IMR-90 (cell line): ENCODE data around the gene ACTR3C. TPM values are rescaled to one million over a fixed set of nuclear protein-coding genes. Genes with fewer than 3 reads are reported as not detected.
"Not testable (repeated sequence)": the region's sequence is repeated elsewhere in the genome, so short reads cannot be mapped to it uniquely, and the experiment has no call there.

Experiments used
- ATAC-seq: fragments of 200-7000 bp; cut with Tn5 transposase; 2 replicates; pipeline ENCODE4 v1.9.1; 2020; ENCODE audit warnings: low read depth, mild to moderate bottlenecking, moderate library complexity
- BruUV-seq: library from RNA; stranded (reverse); fragments of 400-500 nt; replicated peaks from 2 replicates; lab custom pipeline; 2021; lab: Mats Ljungman, UMichigan
- CTCF ChIA-PET: fragments of 300-600 bp; formaldehyde crosslinking; extraction: SDS; loops from one replicate; lab custom pipeline; 2021; ENCODE audit warnings: antibody characterized with exemption; lab: Yijun Ruan, JAX
- POLR2A ChIA-PET: fragments of 300-600 bp; sonication (Branson Sonifier 250); formaldehyde crosslinking; loops from one replicate; lab custom pipeline; 2022; ENCODE audit warnings: antibody characterized with exemption; ENCODE audit not compliant: unreplicated experiment; lab: Charles Lee
- DNase-seq: peaks from one replicate; pipeline ENCODE4 v3.0.0; 2013
- H2AFZ ChIP-seq: replicated peaks from 2 replicates; pipeline ENCODE3; 2013; ENCODE audit warnings: low read length, mild to moderate bottlenecking; ENCODE audit not compliant: poor library complexity
- H2AK5ac ChIP-seq: 2 replicates; pipeline ENCODE4 v1.6.1; 2013; ENCODE audit warnings: low read depth, low read length, inconsistent platforms
- H2AK9ac ChIP-seq: replicated peaks from 2 replicates; pipeline ENCODE3; 2013; ENCODE audit warnings: mild to moderate bottlenecking, low read depth, low read length, moderate library complexity; ENCODE audit not compliant: poor library complexity
- H2BK120ac ChIP-seq: 2 replicates; pipeline ENCODE4 v1.6.1; 2013; ENCODE audit warnings: low read depth, low read length, inconsistent platforms
- H2BK15ac ChIP-seq: 3 replicates; pipeline ENCODE4 v1.6.1; 2013; ENCODE audit warnings: low read depth, low read length, inconsistent platforms
- H2BK20ac ChIP-seq: 2 replicates; pipeline ENCODE4 v1.6.1; 2013; ENCODE audit warnings: low read depth, mild to moderate bottlenecking, inconsistent platforms, low read length, moderate library complexity
- H2BK5ac ChIP-seq: 2 replicates; pipeline ENCODE4 v1.6.1; 2013; ENCODE audit warnings: mild to moderate bottlenecking, low read depth, low read length, inconsistent platforms; ENCODE audit not compliant: poor library complexity, severe bottlenecking
- H3K14ac ChIP-seq: replicated peaks from 2 replicates; pipeline ENCODE4 v1.6.1; 2013; ENCODE audit warnings: low read depth, low read length, inconsistent platforms
- H3K18ac ChIP-seq: 2 replicates; pipeline ENCODE4 v1.6.1; 2013; ENCODE audit warnings: low read depth, low read length, control low read depth
- H3K23ac ChIP-seq: 2 replicates; pipeline ENCODE4 v1.6.1; 2013; ENCODE audit warnings: low read depth, low read length, inconsistent platforms
- H3K27ac ChIP-seq: 2 replicates; pipeline ENCODE4 v1.5.1; 2013; ENCODE audit warnings: mild to moderate bottlenecking, control low read depth, low read length; ENCODE audit not compliant: insufficient read depth
- H3K27me3 ChIP-seq: 2 replicates; pipeline ENCODE4 v1.6.1; 2013; ENCODE audit warnings: low read length; ENCODE audit not compliant: control insufficient read depth, insufficient read depth
- H3K36me3 ChIP-seq: 2 replicates; pipeline ENCODE4 v1.6.1; 2013; ENCODE audit warnings: low read length, mixed read lengths; ENCODE audit not compliant: control insufficient read depth, insufficient read depth
- H3K4ac ChIP-seq: 2 replicates; pipeline ENCODE4 v1.6.1; 2013; ENCODE audit warnings: low read depth, low read length, inconsistent platforms
- H3K4me1 ChIP-seq: 2 replicates; pipeline ENCODE4 v1.6.1; 2013; ENCODE audit warnings: low read length, mixed read lengths; ENCODE audit not compliant: control insufficient read depth, insufficient read depth
- H3K4me2 ChIP-seq: 2 replicates; pipeline ENCODE4 v1.6.1; 2013; ENCODE audit warnings: low read depth, mild to moderate bottlenecking, control low read depth, low read length, moderate library complexity
- H3K4me3 ChIP-seq: 2 replicates; pipeline ENCODE4 v1.5.1; 2013; ENCODE audit warnings: low read depth, mild to moderate bottlenecking, control low read depth, low read length, moderate library complexity; ENCODE audit not compliant: insufficient read depth
- H3K56ac ChIP-seq: 2 replicates; pipeline ENCODE4 v1.6.1; 2013; ENCODE audit warnings: low read length, inconsistent platforms; ENCODE audit not compliant: insufficient read depth; ENCODE audit errors: extremely low read depth
- H3K79me1 ChIP-seq, 2 experiments: 2 replicates each; pipeline ENCODE4 v1.6.1; 2013; ENCODE audit warnings: low read length in 2 of 2, inconsistent platforms in 1 of 2, low read depth in 1 of 2
- H3K9ac ChIP-seq: 2 replicates; pipeline ENCODE4 v1.6.1; 2013; ENCODE audit warnings: low read depth, low read length, control low read depth
- H3K9me1 ChIP-seq: 2 replicates; pipeline ENCODE4 v1.6.1; 2013; ENCODE audit warnings: low read length, inconsistent platforms; ENCODE audit not compliant: insufficient read depth
- H3K9me3 ChIP-seq: 2 replicates; pipeline ENCODE4 v1.6.1; 2013; ENCODE audit warnings: low read length; ENCODE audit not compliant: control insufficient read depth, insufficient read depth
- H4K20me1 ChIP-seq: 2 replicates; pipeline ENCODE4 v1.6.1; 2013; ENCODE audit warnings: low read length, inconsistent platforms; ENCODE audit not compliant: insufficient read depth
- H4K5ac ChIP-seq: 2 replicates; pipeline ENCODE4 v1.6.1; 2013; ENCODE audit warnings: mild to moderate bottlenecking, low read depth, low read length, control low read depth
- H4K8ac ChIP-seq, 2 experiments: 2 replicates each; pipeline ENCODE4 v1.6.1; 2013; ENCODE audit warnings: low read depth in 2 of 2, low read length in 2 of 2, control low read depth in 1 of 2, inconsistent platforms in 1 of 2
- H4K91ac ChIP-seq: 2 replicates; pipeline ENCODE4 v1.6.1; 2013; ENCODE audit warnings: low read depth, low read length, inconsistent platforms; ENCODE audit not compliant: insufficient read depth
- WGBS, 2 experiments: methylation state at CpG; one replicate each; pipeline versions ENCODE4 v1.1.5 to v1.1.7; 2013; ENCODE audit warnings: missing lambda C conversion rate in 2 of 2; ENCODE audit not compliant: insufficient read length in 1 of 2; ENCODE audit errors: extremely low coverage in 2 of 2; 5-methylcytosine and 5-hydroxymethylcytosine counted together
- dilution Hi-C: fragments of 300-500 bp; cut with HindIII; formaldehyde crosslinking; loops from one replicate; pipeline ENCODE4 v1.14.3; 2018; ENCODE audit warnings: low sequenced_read_pairs; ENCODE audit not compliant: unreplicated experiment
- in situ Hi-C: fragments of 300-500 bp; cut with MboI; formaldehyde crosslinking; loops from 3 replicates; pipeline ENCODE4 v1.14.3; 2019; ENCODE audit warnings: low sequenced_read_pairs, inconsistent platforms, mixed read lengths
- intact Hi-C: fragments of 100-400 bp; cut with micrococcal nuclease; formaldehyde crosslinking; loops from 2 replicates; pipeline ENCODE4 v1.10.0; 2022
- polyA plus RNA-seq, 3 experiments: library from polyadenylated mRNA; depleted of rRNA; stranded (reverse); fragments of >200 nt; gene quantifications; 2 replicates each; pipeline ENCODE4 v1.2.3, GENCODE V29; 2012; ENCODE audit warnings: low replicate concordance in 1 of 3
- total RNA-seq: library from RNA; depleted of rRNA; stranded (reverse); fragments of >200 nt; gene quantifications from 2 replicates; pipeline ENCODE4 v1.2.3, GENCODE V29; 2012

Gene ACTR3C
- total and polyA plus RNA-seq, 2 of the 4 experiments (the other 2 are of a cell fraction) = not detected

- DNase-seq, H3K4ac ChIP-seq, H3K27ac ChIP-seq, H3K9me3 ChIP-seq, H3K23ac ChIP-seq, H3K9ac ChIP-seq, H2BK20ac ChIP-seq, H4K20me1 ChIP-seq, H2AK5ac ChIP-seq, H4K8ac ChIP-seq, intact Hi-C loops, H3K36me3 ChIP-seq, POLR2A ChIA-PET, H3K56ac ChIP-seq, H2AK9ac ChIP-seq, H2BK15ac ChIP-seq, H2AFZ ChIP-seq, H2BK5ac ChIP-seq, BruUV-seq, H3K27me3 ChIP-seq, ATAC-seq, H3K79me1 ChIP-seq, CTCF ChIA-PET, H3K4me1 ChIP-seq, H4K5ac ChIP-seq, in situ Hi-C loops, H3K14ac ChIP-seq, dilution Hi-C loops, H4K91ac ChIP-seq, H3K18ac ChIP-seq, H3K4me2 ChIP-seq, H2BK120ac ChIP-seq, H3K9me1 ChIP-seq, H3K4me3 ChIP-seq: not testable (repeated sequence)
- no CpG with 5 or more reads among the region's 1 CpG for WGBS, 2 experiments
Observed at GRCh38 chr7:150206848-150207247, 116.5 kb downstream of the ACTR3C start.

GRCh38 chr7:150205866-150206265 is 117.5 kb downstream of the ACTR3C start:
- DNase-seq, H3K9ac ChIP-seq, H4K20me1 ChIP-seq, H3K27ac ChIP-seq, H3K36me3 ChIP-seq, CTCF ChIA-PET, H2BK120ac ChIP-seq, POLR2A ChIA-PET, H2AFZ ChIP-seq, H3K9me3 ChIP-seq, H4K5ac ChIP-seq, H3K56ac ChIP-seq, H4K8ac ChIP-seq, H3K4me3 ChIP-seq, in situ Hi-C loops, H2BK15ac ChIP-seq, H2AK5ac ChIP-seq, H3K4me2 ChIP-seq, H4K91ac ChIP-seq, dilution Hi-C loops, H3K14ac ChIP-seq, H2BK20ac ChIP-seq, H3K9me1 ChIP-seq, ATAC-seq, H2BK5ac ChIP-seq, H3K79me1 ChIP-seq, H3K23ac ChIP-seq, H3K27me3 ChIP-seq, intact Hi-C loops, H2AK9ac ChIP-seq, BruUV-seq, H3K18ac ChIP-seq, H3K4me1 ChIP-seq, H3K4ac ChIP-seq: not testable (repeated sequence)
- 40% methylated on average over 1 of the region's 4 CpGs; no CpG with 5 or more reads in 1 of the 2 experiments for WGBS, 2 experiments
